HG02623 (cell line): ENCODE data around the gene CNR1.

Experiments
- ATAC-seq: cut with Tn5 transposase; IDR thresholded peaks from one replicate; pipeline ENCODE4 v1.9.1; 2021; ENCODE audit warnings: moderate library complexity; ENCODE audit not compliant: unreplicated experiment

The CNR1 gene

GRCh38 chr6:88144637-88145297, 21.4 kb downstream of the CNR1 start:
- ATAC-seq: no peak

GRCh38 chr6:88143421-88144157, 22.6 kb downstream of the CNR1 start:
- no peak for ATAC-seq

- no peak for ATAC-seq
Measured at GRCh38 chr6:88142297-88142668, 23.9 kb downstream of the CNR1 start.

GRCh38 chr6:88141561-88142296, 24.4 kb downstream of the CNR1 start:
- peak; percentile 96 for ATAC-seq

GRCh38 chr6:88137915-88138314, 28.2 kb downstream of the CNR1 start:
- ATAC-seq: no peak

- ATAC-seq: peak; percentile 69
Measured at GRCh38 chr6:88135578-88136114, 30.5 kb downstream of the CNR1 start.

GRCh38 chr6:88134575-88134974, 31.6 kb downstream of the CNR1 start:
- no peak for ATAC-seq

- ATAC-seq: no peak
Measured at GRCh38 chr6:88133718-88134117, 32.4 kb downstream of the CNR1 start.

- no peak for ATAC-seq
Measured at GRCh38 chr6:88124925-88125557, 41.1 kb downstream of the CNR1 start.

GRCh38 chr6:88120635-88121034, 45.5 kb downstream of the CNR1 start:
- no peak for ATAC-seq

- no peak for ATAC-seq
Measured at GRCh38 chr6:88119769-88120168, 46.4 kb downstream of the CNR1 start.

GRCh38 chr6:88116276-88116675, 49.9 kb downstream of the CNR1 start:
- ATAC-seq: no peak

GRCh38 chr6:88115307-88115706, 50.8 kb downstream of the CNR1 start:
- no peak for ATAC-seq

- no peak for ATAC-seq
Measured at GRCh38 chr6:88114838-88115237, 51.3 kb downstream of the CNR1 start.

GRCh38 chr6:88111991-88112390, 54.2 kb downstream of the CNR1 start:
- no peak for ATAC-seq

- no peak for ATAC-seq
Measured at GRCh38 chr6:88107241-88107640, 58.9 kb downstream of the CNR1 start.

- ATAC-seq: no peak
Measured at GRCh38 chr6:88105741-88106340, 60.3 kb downstream of the CNR1 start.
